Neural cell (in vitro differentiated cells): ENCODE data around the gene IGIP. TPM values are rescaled to one million over a fixed set of nuclear protein-coding genes. Genes with fewer than 3 reads are reported as not detected.
"Not testable (repeated sequence)": the region's sequence is repeated elsewhere in the genome, so short reads cannot be mapped to it uniquely, and the experiment has no call there.

Source experiments
- H2AFZ ChIP-seq: fragments of 200-600, 300-800 bp; sonication (generic), shearing (Covaris generic); 2 replicates; pipeline ENCODE4 v1.6.0; 2014; ENCODE audit warnings: low read depth, mild to moderate bottlenecking, antibody characterized with exemption, low read length, moderate library complexity
- H3F3A ChIP-seq: fragments of 200-600 bp; shearing (Covaris generic); 2 replicates; pipeline ENCODE4 v1.6.1; 2016; ENCODE audit warnings: mild to moderate bottlenecking, moderate library complexity, mixed read lengths, antibody characterized with exemption, low read length; ENCODE audit not compliant: insufficient read depth, poor library complexity, severe bottlenecking
- H3K27ac ChIP-seq: fragments of 200-600, 300-800 bp; sonication (generic), shearing (Covaris generic); 2 replicates; pipeline ENCODE4 v1.5.1; 2014; ENCODE audit warnings: mild to moderate bottlenecking, low read length, moderate library complexity
- H3K27me3 ChIP-seq: fragments of 300-800, 200-600 bp; sonication (generic), shearing (Covaris generic); 2 replicates; pipeline ENCODE4 v1.6.0; 2014; ENCODE audit warnings: mild to moderate bottlenecking, low read depth, low read length, moderate library complexity; ENCODE audit not compliant: insufficient read depth
- H3K36me3 ChIP-seq: fragments of 300-800, 200-600 bp; sonication (generic), shearing (Covaris generic); 2 replicates; pipeline ENCODE4 v1.5.1; 2014; ENCODE audit warnings: mild to moderate bottlenecking, antibody characterized with exemption, low read length, moderate library complexity; ENCODE audit not compliant: insufficient read depth
- H3K4me2 ChIP-seq: fragments of 300-800, 200-600 bp; sonication (generic), shearing (Covaris generic); 2 replicates; pipeline ENCODE4 v1.6.0; 2014; ENCODE audit warnings: mild to moderate bottlenecking, low read length
- H3K4me3 ChIP-seq: fragments of 300-800, 200-600 bp; sonication (generic), shearing (Covaris generic); 2 replicates; pipeline ENCODE4 v1.5.1; 2014; ENCODE audit warnings: mild to moderate bottlenecking, low read length, moderate library complexity
- H3K79me2 ChIP-seq: fragments of 200-600 bp; shearing (Covaris generic); replicated peaks from 2 replicates; pipeline ENCODE4 v1.6.0; 2014; ENCODE audit warnings: mild to moderate bottlenecking, low read length, moderate library complexity; ENCODE audit not compliant: insufficient read depth
- H3K9ac ChIP-seq: fragments of 300-800, 200-600 bp; sonication (generic), shearing (Covaris generic); 2 replicates; pipeline ENCODE4 v1.6.1; 2016; ENCODE audit warnings: mild to moderate bottlenecking, low read length, mixed read lengths
- H3K9me2 ChIP-seq: fragments of 200-600 bp; shearing (Covaris generic); 2 replicates; pipeline ENCODE4 v1.6.1; 2016; ENCODE audit warnings: mild to moderate bottlenecking, low read length, mixed read lengths; ENCODE audit not compliant: insufficient read depth
- H3K9me3 ChIP-seq: fragments of 200-600, 300-800 bp; sonication (generic), shearing (Covaris generic); 2 replicates; pipeline ENCODE4 v1.6.1; 2016; ENCODE audit warnings: mild to moderate bottlenecking, mixed run types, low read length, moderate library complexity, mixed read lengths
- H4K20me1 ChIP-seq: fragments of 200-600 bp; shearing (Covaris generic); 2 replicates; pipeline ENCODE4 v1.6.1; 2016; ENCODE audit warnings: mild to moderate bottlenecking, mixed run types; ENCODE audit not compliant: insufficient read depth
- CTCF ChIP-seq: fragments of 450-650 bp; IDR thresholded peaks from 2 replicates; pipeline ENCODE4 v1.5.1; 2014; ENCODE audit warnings: antibody characterized with exemption, mild to moderate bottlenecking, moderate library complexity; ENCODE audit not compliant: poor library complexity, severe bottlenecking
- EP300 ChIP-seq: fragments of 450-650 bp; conservative IDR thresholded peaks from 2 replicates; pipeline ENCODE4 v1.6.1; 2014; ENCODE audit warnings: antibody characterized with exemption, mild to moderate bottlenecking, moderate library complexity; ENCODE audit not compliant: poor library complexity, severe bottlenecking
- EZH2 ChIP-seq: fragments of 200-600, 300-800 bp; shearing (Covaris generic), sonication (generic); IDR thresholded peaks from 2 replicates; pipeline ENCODE4 v1.6.1; 2014; ENCODE audit warnings: antibody characterized with exemption, low read length, borderline replicate concordance, mild to moderate bottlenecking; ENCODE audit not compliant: insufficient read depth, poor library complexity, severe bottlenecking
- MXI1 ChIP-seq: fragments of 450-650 bp; conservative IDR thresholded peaks from 2 replicates; pipeline ENCODE4 v1.6.1; 2014; ENCODE audit warnings: antibody characterized with exemption, mild to moderate bottlenecking; ENCODE audit not compliant: poor library complexity, severe bottlenecking
- POLR2AphosphoS5 ChIP-seq: IDR thresholded peaks from 2 replicates; pipeline ENCODE4 v1.6.1; 2012
- RAD21 ChIP-seq: fragments of 450-650 bp; conservative IDR thresholded peaks from 2 replicates; pipeline ENCODE4 v1.6.1; 2014; ENCODE audit warnings: antibody characterized with exemption, mild to moderate bottlenecking, moderate library complexity
- REST ChIP-seq: IDR thresholded peaks from 2 replicates; pipeline ENCODE4 v1.6.1; 2012; ENCODE audit warnings: borderline replicate concordance
- SMC3 ChIP-seq: fragments of 450-650 bp; conservative IDR thresholded peaks from 2 replicates; pipeline ENCODE4 v1.6.1; 2014; ENCODE audit warnings: antibody characterized with exemption, mild to moderate bottlenecking, moderate library complexity; ENCODE audit not compliant: poor library complexity
- TAF1 ChIP-seq: IDR thresholded peaks from 2 replicates; pipeline ENCODE4 v1.6.1; 2012; ENCODE audit warnings: low read depth
- polyA plus RNA-seq: library from polyadenylated mRNA; depleted of rRNA; stranded (reverse); fragments of >200 nt; gene quantifications from 2 replicates; pipeline ENCODE4 v1.2.3, GENCODE V29; 2014

The IGIP gene
- polyA plus RNA-seq, 1 donor from 2014 or later = 4.4 TPM

GRCh38 chr5:140153905-140154304, 28.2 kb downstream of the IGIP start:
- Histone ChIP-seq H3K4me3 (no peak overlapping the region), H3K9me3 (no peaks in the 10 kb centered on the region), H3K36me3 (no peaks in the 10 kb centered on the region), H3F3A (no peaks in the 10 kb centered on the region), H3K9ac (no peak overlapping the region), H3K9me2 (no peaks in the 10 kb centered on the region), H4K20me1 (no peaks in the 10 kb centered on the region), H2AFZ (no peak overlapping the region), H3K27ac (no peak overlapping the region), H3K79me2 (no peaks in the 10 kb centered on the region), H3K27me3 (no peaks in the 10 kb centered on the region), H3K4me2 (no peak overlapping the region)
- TF ChIP-seq POLR2AphosphoS5 (no peak), CTCF (no peak), EP300 (no peak), EZH2 (no peak), RAD21 (no peak), TAF1 (no peak), MXI1 (no peak), SMC3 (no peak), REST (no peak)

GRCh38 chr5:140154710-140155381, 29.1 kb downstream of the IGIP start:
- H3K9me2 ChIP-seq, H3K27me3 ChIP-seq, H3K4me2 ChIP-seq, H4K20me1 ChIP-seq, H3K79me2 ChIP-seq, H3K4me3 ChIP-seq, H3K9me3 ChIP-seq, H3F3A ChIP-seq, H3K36me3 ChIP-seq, H3K27ac ChIP-seq, H3K9ac ChIP-seq, H2AFZ ChIP-seq: not testable (repeated sequence)
